GM10266 (cell line): ENCODE measurements around the gene TRIM34.
"Not testable (repeated sequence)": the region's sequence is repeated elsewhere in the genome, so short reads cannot be mapped to it uniquely, and the experiment has no call there.

ENCODE experiments used
- DNase-seq: peaks from one replicate; pipeline ENCODE4 v3.0.0; 2012; ENCODE audit errors: extremely low spot score
- CTCF ChIP-seq: IDR thresholded peaks from 2 replicates; pipeline ENCODE4 v1.5.1; 2012; ENCODE audit warnings: mild to moderate bottlenecking, low read depth; ENCODE audit not compliant: control insufficient read depth, insufficient read depth; ENCODE audit errors: missing control alignments

Gene TRIM34

GRCh38 chr11:5671831-5672230, 47.0 kb downstream of the TRIM34 start:
- DNase-seq = no peak

GRCh38 chr11:5674391-5674790, 49.6 kb downstream of the TRIM34 start:
- TF ChIP-seq CTCF = no peak
- DNase-seq = no peak

More at GRCh38 chr11:5671831-5672230, 47.0 kb downstream of the TRIM34 start:
- TF ChIP-seq CTCF = no peak

GRCh38 chr11:5679811-5680210, 55.0 kb downstream of the TRIM34 start:
- TF ChIP-seq CTCF = no peak
- no peak for DNase-seq

GRCh38 chr11:5682890-5683441, 58.2 kb downstream of the TRIM34 start:
- not testable (repeated sequence) for DNase-seq

GRCh38 chr11:5683620-5684019, 58.8 kb downstream of the TRIM34 start:
- DNase-seq = not testable (repeated sequence)

GRCh38 chr11:5684036-5684645, 59.3 kb downstream of the TRIM34 start:
- TF ChIP-seq CTCF = peak; percentile 0
- DNase-seq = no peak

GRCh38 chr11:5684646-5685362, 60.0 kb downstream of the TRIM34 start, which contains the start of gene TRIM5:
Gene TRIM5 (minus strand): TSS chr11:5685074. CDS start chr11:5680177, 4,897 bp downstream.
- peak; percentile 89 for DNase-seq
- TF ChIP-seq CTCF = peak; percentile 81

GRCh38 chr11:5686426-5686825, 61.6 kb downstream of the TRIM34 start:
- no peak for TF ChIP-seq CTCF

More at GRCh38 chr11:5686426-5686825, 61.6 kb downstream of the TRIM34 start:
- no peak for DNase-seq
